GM21619 (cell line): Measurements from ENCODE around the gene ATF7IP2.
"Not testable (repeated sequence)": the region's sequence is repeated elsewhere in the genome, so short reads cannot be mapped to it uniquely, and the experiment has no call there.

Source experiments
- ATAC-seq: cut with Tn5 transposase; IDR thresholded peaks from one replicate; pipeline ENCODE4 v1.9.1; 2021; ENCODE audit not compliant: unreplicated experiment

The ATF7IP2 gene

GRCh38 chr16:10373556-10373955, 12.3 kb upstream of the ATF7IP2 start:
- ATAC-seq: no peak

- ATAC-seq: no peak
Observed at GRCh38 chr16:10376229-10376628, 9.6 kb upstream of the ATF7IP2 start.

- no peak for ATAC-seq
Observed at GRCh38 chr16:10383626-10384025, 2.2 kb upstream of the ATF7IP2 start.

GRCh38 chr16:10386517-10387100, 748 bp downstream of the ATF7IP2 start:
- no peak for ATAC-seq

- ATAC-seq: no peak
Observed at GRCh38 chr16:10387188-10387617, 1.3 kb downstream of the ATF7IP2 start.

- no peak for ATAC-seq
Observed at GRCh38 chr16:10388988-10389387, 3.1 kb downstream of the ATF7IP2 start.

- no peak for ATAC-seq
Observed at GRCh38 chr16:10390330-10390729, 4.5 kb downstream of the ATF7IP2 start.

GRCh38 chr16:10390867-10391266, 5.0 kb downstream of the ATF7IP2 start:
- ATAC-seq: no peak

GRCh38 chr16:10391339-10391738, 5.5 kb downstream of the ATF7IP2 start:
- ATAC-seq: no peak

GRCh38 chr16:10402975-10403374, 17.1 kb downstream of the ATF7IP2 start:
- no peak for ATAC-seq

GRCh38 chr16:10405386-10405939, 19.6 kb downstream of the ATF7IP2 start:
- no peak for ATAC-seq

GRCh38 chr16:10408824-10409381, 23.0 kb downstream of the ATF7IP2 start:
- ATAC-seq: no peak

- not testable (repeated sequence) for ATAC-seq
Observed at GRCh38 chr16:10409713-10410112, 23.9 kb downstream of the ATF7IP2 start.

- no peak for ATAC-seq
Observed at GRCh38 chr16:10410469-10410868, 24.6 kb downstream of the ATF7IP2 start.

GRCh38 chr16:10412935-10413601, 27.2 kb downstream of the ATF7IP2 start:
- no peak for ATAC-seq

GRCh38 chr16:10418204-10418603, 32.3 kb downstream of the ATF7IP2 start:
- ATAC-seq: not testable (repeated sequence)

- ATAC-seq: no peak
Observed at GRCh38 chr16:10419701-10420100, 33.8 kb downstream of the ATF7IP2 start.

GRCh38 chr16:10421596-10421995, 35.7 kb downstream of the ATF7IP2 start:
- no peak for ATAC-seq

GRCh38 chr16:10428433-10429168, 42.7 kb downstream of the ATF7IP2 start:
- ATAC-seq: no peak

- not testable (repeated sequence) for ATAC-seq
Observed at GRCh38 chr16:10429299-10429969, 43.6 kb downstream of the ATF7IP2 start.

- no peak for ATAC-seq
Observed at GRCh38 chr16:10441726-10442125, 55.9 kb downstream of the ATF7IP2 start.
